HG03139 (cell line): Measurements from ENCODE around the gene MAN2B2.

ENCODE experiments used
- ATAC-seq: cut with Tn5 transposase; IDR thresholded peaks from one replicate; pipeline ENCODE4 v1.9.1; 2021; ENCODE audit not compliant: unreplicated experiment

Gene MAN2B2

DNA sequence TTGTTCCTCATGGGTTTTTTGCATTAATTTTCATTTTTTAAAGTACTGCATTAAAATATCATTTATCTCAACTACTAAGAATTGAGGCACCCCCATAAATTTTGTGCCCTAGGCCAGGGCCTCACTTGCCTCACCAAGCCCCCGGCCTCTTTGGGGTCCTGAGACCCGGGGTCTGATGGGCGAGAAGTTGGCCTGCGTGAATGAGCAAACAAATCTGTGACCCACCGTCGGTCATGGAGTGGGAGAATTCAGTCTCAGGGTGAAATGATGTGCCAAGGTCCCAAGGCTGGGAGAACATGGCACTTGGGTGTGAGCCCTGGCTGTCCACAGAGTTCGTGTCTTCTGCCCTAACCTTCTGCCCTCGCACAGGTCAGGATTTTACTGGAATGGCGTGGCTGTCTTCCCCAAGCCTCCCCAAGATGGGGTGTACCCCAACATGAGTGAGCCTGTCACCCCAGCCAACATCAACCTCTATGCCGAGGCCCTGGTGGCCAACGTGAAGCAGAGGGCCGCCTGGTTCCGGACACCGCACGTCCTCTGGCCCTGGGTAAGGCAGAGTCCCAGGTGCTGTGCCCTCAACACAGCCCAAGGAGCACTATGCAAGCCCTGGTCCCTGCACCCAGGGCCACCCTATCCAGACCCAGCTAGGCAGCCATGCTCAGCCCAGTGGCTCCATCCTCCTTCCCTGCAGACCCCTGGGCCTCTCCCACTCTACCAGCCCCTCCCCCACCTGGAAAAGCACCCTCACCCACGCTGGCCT is 18.0 kb downstream of the MAN2B2 start:
- no peak for ATAC-seq

DNA sequence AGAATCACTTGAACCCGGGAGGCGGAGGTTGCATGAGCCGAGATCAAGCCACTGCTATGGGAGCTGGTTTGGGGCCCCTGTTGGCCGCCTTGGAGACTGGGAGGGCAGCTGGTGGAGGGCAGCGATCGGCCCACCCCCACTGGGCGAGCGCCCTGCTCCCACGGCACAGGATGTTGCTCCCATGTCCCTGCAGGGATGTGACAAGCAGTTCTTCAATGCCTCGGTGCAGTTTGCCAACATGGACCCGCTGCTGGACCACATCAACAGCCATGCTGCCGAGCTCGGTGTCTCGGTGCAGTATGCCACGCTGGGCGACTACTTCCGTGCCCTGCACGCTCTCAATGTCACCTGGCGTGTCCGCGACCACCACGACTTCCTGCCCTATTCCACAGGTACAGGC is 19.4 kb downstream of the MAN2B2 start:
- no peak for ATAC-seq

DNA sequence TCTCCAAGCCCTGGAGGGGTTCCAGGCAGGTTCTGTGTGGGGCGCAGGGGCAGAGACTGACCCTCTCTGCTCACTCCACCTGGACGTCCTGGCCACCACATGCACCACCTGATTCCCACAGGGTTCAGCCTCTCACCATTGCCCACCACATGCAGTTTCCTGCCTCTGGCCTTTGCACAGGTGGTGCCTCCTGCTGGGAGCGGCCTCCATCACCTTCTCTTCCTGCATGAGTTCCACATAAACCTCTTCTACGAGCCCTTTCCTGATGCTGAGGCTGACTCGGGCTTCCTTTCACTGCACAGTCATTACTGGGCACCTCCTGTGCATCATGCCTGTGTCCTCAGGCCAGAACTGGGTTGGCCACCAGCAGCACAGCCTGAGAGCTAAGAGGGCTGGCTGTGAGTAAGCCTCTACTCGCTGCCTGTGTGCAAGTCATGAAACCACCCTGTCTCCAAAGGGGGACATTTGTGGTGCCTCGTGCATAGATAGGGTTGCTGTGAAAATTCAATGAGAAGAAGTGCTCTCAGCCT is 19.9 kb downstream of the MAN2B2 start:
- no peak for ATAC-seq

DNA sequence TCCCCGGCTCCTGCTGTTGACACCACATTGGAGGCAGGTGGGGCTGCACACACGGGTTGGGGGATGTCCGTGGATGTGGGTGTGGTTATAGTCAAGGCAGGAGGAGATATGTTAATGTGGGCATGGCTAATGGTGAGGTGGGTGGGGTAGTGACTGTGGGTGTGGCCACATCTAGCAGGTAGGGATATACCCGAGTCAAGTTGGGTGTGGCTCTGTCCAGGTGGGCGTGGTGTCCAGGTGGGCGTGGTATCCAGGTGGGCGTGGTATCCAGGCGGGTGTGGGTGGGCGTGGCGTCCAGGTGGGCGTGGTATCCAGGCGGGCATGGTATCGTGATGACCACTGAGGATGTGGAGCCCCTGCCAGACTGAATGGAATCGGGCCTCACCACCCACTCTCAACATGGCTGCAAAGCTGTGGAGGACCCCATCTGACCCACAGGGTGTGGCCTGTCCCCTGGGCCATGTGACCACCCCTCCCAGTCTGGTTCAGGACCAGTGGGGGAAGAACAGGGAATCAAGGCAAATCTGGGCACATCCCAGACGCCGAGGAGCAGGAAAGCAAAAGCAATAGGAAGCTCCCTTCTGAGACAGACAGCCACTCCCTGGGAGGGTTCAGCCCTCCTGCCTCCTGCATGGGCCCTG is 21.0 kb downstream of the MAN2B2 start:
- no peak for ATAC-seq

DNA sequence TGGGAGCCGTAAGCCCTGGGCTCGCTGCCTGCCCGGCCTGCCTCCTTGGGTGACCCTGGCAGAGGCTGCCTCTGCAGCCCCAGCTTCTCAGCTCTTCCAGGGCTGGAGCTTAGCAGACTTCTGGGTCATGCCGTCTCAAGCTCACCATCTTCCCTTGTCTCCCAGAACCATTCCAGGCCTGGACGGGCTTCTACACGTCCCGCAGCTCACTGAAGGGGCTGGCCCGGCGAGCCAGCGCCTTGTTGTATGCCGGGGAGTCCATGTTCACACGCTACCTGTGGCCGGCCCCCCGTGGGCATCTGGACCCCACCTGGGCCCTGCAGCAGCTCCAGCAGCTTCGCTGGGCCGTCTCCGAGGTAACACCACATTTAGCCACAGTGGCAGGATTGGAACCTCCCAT is 22.0 kb downstream of the MAN2B2 start:
- ATAC-seq = no peak

DNA sequence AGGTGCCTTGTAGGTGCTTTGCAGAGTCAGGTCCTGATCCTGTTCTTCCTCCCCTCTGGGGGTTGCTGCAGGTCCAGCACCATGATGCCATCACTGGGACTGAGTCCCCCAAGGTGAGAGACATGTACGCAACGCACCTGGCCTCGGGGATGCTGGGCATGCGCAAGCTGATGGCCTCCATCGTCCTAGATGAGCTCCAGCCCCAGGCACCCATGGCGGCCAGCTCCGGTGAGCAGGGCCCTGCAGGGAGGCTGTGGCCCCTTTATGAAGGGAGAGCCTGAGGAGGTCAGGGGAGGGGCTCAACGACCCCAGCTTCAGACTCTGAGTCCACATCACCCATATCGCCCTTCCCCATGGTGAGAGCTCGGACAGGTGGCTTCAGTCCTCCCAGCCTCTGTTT is 23.1 kb downstream of the MAN2B2 start:
- ATAC-seq = no peak

DNA sequence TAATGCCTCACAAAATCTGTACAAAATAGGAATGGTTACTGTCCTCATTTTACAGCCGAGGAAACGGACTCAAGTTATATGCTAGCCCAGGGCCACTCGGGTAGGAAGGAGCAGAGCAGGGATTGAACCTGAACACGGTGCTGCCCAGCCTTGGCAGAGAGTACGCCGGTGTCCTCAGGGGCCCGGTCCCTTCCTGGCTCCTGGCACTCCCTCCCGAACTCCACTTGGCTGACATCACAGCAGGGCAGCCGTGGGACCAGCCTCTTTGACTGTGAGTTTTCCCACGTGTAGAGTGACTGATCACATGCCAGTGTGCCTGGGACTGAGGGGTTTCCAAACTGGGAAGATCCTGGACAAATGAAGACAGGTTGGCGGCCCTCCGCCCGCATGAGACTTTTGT is 23.7 kb downstream of the MAN2B2 start:
- no peak for ATAC-seq

DNA sequence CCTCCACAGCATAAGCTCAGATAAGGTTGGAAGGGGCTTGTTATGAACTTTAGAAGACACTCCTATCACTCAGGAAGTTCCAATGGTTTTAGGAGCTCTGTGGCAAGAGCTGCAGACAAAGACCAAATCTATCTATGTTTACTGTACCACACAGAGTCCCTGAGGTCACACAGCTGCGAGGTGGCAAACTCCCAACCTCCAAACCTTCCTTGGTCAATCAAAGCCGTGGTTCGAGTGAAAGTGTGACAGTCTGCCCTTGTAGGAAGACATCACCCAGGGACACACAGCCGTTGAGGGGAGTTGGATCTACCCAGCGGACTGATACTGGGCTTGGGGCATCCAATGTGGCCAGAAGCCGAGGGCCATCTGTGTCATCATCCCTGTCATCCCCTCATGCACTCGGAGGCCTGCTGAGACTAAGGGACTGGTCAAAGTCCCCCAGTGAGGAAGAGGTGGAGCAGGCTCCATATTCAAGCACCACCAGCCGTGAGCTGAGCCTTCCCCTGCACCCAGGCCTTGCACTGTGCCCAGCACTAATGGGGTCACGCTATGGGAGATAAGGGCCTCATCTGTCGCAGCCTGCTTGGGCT is 26.8 kb downstream of the MAN2B2 start:
- no peak for ATAC-seq

DNA sequence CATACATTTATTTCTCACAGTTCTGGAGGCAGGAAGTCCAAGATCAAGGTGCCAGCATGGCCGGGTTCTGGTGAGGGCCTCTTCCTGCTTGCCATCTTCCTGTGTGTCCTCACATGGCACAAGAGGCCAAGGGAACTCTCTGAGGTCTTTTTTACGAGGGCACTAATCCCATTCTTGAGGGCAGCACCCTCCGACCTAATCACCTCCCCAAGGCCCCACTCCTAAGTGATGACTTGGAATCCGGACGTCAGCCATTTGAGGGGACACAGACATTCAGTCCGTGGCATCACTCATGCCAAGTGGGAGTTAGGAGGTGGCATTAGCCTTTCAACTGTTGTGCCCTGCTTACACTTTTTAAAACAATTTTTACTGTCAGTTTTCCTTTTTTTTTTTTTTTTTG is 27.3 kb downstream of the MAN2B2 start:
- ATAC-seq = no peak

DNA sequence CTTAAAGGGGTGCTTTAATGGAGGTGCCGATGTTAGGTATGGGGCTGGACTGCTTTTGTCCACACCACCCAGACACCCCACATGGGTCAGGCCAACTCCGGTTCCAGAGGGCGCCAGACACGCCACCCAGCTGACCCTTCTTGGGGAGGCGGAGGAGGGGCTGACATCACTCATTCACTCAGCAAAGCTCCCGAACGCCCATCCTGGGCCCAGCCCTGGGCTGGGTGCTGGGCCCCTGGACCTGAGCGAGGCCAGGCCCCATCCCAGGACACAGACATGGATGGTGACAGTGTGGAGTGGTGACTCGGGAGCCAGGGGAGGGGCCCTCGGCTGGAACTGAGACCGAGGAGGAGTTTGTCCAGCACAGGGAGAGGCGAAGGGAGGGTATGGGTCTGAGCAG is 28.1 kb downstream of the MAN2B2 start:
- ATAC-seq = no peak

DNA sequence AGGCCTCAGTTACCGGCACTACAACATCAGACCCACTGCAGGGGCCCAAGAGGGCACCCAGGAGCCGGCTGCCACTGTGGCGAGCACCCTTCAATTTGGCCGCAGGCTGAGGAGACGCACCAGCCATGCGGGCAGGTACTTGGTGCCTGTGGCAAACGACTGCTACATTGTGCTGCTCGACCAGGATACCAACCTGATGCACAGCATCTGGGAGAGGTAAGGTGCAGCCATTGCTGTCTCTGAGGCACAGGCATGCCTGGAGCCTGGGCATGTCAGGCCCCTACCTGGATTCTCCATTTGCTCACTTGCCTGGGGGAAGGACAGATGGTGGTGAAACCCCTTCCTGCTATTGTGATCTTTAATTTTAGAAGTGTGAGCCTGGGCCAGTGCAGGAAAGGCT is 30.1 kb downstream of the MAN2B2 start:
- ATAC-seq = no peak

DNA sequence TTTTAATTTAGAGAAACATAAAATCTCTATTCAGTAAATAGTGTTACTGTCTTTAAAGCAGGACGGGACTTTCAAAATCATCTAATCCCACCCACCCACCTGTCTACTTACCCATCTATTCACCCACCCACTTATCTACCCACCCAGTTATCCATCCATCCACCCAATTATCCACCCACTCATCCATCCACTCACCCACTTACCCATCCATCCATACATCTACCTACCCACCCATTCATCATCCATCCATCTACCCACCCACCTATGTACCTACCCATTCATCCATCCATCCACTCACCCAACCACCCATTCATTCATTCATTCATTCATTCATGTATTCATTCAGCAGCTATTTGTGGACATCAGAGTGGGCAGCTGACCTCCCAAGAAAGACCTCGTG is 30.6 kb downstream of the MAN2B2 start:
- no peak for ATAC-seq

DNA sequence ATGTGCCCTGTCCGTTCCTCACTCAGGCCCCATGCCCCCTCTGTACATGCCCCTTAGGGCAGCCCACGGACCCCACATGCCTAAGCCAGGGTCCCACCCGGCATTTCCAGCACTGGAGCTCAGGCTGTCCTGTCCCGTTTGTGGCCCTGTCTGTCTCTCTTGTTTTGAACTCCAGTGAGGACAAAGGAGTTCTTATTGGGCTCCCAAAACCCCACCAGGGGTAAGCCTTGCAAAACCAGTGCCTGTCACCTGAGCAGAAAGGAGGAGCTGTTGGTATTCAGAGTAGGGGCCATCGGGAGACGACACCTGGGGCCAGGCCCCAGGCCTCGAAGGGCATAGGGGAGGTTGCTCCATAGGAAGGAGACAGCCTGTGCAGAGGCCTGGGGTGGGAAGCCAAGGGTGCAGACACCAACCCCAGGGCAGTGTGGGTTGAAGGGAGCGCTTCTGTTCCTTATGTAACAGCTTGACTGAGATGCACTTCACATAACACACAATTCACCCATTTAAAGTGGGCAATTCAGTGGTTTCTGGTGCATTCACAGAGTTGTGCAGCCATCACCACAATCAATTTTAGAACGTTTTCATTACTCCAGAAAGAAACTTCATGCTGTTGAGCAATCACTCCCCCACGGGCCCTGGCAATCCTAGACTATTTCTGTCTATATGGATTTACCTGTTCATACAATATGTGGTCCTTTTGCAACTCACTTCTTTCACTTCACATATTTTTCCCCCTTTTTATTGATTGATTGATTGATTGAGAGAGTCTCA is 31.7 kb downstream of the MAN2B2 start:
- no peak for ATAC-seq

DNA sequence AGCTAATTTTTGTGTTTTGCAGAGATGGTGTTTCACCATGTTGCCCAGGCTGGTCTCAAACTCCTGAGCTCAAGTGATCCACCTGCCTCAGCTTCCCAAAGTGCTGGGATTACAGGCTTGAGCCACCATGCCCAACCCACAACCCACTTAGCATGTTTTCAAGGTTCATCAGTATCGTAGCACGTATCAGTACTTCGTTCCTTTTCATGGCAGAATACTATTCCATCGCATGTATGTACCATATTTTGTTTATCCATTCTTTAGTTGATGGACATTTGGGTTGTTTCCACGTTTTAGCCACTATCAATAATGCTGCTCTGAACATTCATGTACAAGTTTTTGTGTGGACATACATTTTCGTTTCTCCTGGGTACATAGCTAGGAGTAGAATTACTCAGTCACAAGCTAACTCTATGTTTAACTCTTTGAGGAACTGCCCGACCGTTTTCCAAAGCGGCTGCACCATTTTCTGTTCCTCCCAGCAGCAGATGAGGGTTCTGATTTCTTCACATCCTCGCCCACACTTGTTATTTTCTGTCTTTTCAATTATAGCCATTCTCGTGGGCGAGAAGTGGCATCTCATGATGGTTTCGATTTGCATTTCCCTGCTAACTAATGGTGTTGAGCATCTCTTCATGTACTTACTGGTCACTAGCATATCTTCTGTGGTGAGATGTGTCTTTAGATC is 32.5 kb downstream of the MAN2B2 start:
- no peak for ATAC-seq

DNA sequence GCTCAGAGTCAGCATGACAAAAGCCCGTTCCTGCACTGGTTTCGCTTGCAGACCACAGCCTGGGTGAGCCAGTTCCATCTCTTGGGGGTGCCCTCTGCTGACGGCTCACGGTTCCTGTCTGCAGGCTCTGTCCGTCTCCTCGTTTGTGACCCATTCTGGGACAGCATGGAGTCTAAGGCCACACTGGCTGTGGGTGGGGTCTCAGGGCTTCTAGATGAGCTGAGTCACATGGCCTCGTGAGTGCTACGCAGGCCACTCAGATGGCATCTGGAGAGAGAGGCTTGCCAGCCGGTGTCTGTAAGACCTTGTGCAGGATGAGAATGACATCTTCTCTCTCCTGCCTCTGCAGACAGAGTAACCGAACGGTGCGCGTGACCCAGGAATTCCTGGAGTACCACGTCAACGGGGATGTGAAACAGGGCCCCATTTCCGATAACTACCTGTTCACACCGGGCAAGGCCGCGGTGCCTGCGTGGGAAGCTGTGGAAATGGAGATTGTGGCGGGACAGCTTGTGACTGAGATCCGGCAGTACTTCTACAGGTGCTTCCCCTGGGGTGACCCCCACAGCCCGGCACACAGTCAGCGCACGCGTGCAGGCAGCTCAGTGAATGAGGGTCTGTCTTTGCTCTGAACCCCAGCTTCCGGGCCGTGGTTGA is 33.9 kb downstream of the MAN2B2 start:
- no peak for ATAC-seq

DNA sequence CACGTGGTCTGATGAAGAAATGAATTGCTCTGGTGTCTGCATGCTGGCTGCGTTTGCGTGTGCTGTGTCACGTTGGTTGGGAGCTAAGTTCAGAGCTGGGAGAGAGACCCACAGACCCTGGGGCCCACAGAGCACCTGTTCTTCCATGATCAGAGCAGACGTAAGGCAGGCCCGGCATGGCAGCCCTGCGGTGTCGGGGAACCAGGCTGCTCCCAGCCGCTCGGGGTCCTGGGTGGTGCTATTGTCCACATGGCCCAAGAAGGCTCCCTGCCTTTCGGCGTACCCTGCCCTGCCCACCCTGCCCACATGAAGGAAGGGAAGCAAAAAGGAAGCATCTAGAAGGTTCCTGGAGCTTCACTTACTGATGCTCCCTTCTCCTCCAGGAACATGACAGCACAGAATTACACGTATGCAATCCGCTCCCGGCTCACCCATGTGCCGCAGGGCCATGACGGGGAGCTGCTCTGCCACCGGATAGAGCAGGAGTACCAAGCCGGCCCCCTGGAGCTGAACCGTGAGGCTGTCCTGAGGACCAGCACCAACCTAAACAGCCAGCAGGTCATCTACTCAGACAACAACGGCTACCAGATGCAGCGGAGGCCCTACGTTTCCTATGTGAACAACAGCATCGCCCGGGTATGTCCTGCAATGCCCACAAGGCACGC is 34.6 kb downstream of the MAN2B2 start:
- ATAC-seq = no peak

DNA sequence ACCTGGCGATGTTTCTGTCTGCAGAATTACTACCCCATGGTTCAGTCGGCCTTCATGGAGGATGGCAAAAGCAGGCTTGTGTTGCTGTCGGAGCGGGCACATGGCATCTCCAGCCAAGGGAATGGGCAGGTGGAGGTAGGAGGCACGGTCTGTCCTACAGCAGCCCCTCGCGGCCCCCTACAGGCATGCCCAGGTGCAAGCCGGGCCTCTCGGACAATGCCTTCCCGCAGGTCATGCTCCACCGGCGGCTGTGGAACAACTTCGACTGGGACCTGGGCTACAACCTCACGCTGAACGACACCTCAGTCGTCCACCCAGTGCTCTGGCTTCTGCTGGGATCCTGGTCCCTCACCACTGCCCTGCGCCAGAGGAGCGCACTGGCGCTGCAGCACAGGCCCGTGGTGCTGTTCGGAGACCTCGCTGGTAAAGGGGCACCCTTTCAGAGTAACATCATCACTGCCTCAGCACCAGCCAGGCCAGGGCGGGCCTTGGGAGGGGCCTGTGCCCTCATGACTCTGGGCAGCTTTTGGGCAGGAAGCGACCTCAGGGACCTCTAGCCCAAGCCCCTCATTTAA is 36.0 kb downstream of the MAN2B2 start:
- no peak for ATAC-seq

DNA sequence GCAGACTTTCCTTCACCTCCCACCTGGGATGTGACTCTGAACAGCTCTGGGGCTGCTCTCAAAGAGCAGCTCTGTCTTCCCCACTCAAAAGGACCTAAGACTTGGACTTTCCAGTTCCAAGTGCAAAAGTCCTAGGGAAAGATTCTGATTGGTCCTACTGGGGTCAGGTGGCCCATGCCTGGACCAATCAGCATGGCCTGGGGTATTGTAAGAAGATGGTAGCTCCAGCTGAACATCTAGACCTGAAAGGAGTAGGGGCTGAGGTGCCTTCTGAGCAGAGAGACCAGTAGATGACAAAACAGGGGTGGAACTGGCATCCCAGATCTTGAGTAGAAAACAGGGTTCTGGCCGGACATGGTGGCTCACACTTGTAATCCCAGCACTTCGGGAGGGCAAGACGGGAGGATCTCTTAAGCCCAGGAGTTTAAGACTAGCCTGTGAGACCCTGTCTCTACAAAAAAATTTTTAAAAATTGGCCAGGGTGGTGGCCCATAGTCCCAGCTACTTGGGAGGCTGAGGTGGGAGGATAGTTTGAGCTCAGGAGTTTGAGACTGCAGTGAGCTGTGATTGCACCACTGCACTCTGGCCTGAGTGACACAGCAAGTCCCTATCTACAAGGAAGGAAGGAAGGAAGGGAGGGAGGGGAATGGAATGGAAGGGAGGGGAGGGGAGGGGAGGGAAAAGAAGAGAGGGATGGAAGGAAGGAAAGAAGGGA is 38.1 kb downstream of the MAN2B2 start:
- no peak for ATAC-seq
